Measurements from ENCODE around the gene PCSK4. TPM values are rescaled to one million over a fixed set of nuclear protein-coding genes. Genes with fewer than 3 reads are reported as not detected.
A peak's percentile ranks its signal among the peaks of the same experiment; 100 is the strongest.
"Not testable (repeated sequence)": the region's sequence is repeated elsewhere in the genome, so short reads cannot be mapped to it uniquely, and the experiment has no call there.

The PCSK4 gene
- total RNA-seq, 1 donor from 2014 or later: 4.3 TPM

GRCh38 chr19:1503925-1504773, 14.0 kb upstream of the PCSK4 start:
- intact Hi-C loops (cut with DNase I): no loop called here
- TF ChIP-seq CTCF (IDR thresholded peaks at IDR 0.05): no peak
- Histone ChIP-seq H3K4me3 (no peak overlapping the region), H3K4me1 (peaks cover 7% of the 10 kb centered on the region), H3K27me3 (peaks cover 26% of the 10 kb centered on the region), H3K36me3 (no peaks in the 10 kb centered on the region), H3K27ac (no peak overlapping the region), H3K9me3 (no peaks in the 10 kb centered on the region)
- ATAC-seq (no peak), DNase-seq (no peak)

- Histone ChIP-seq H3K27me3 (peaks cover 26% of the 10 kb centered on the region), H3K4me3 (no peak overlapping the region), H3K27ac (no peak overlapping the region), H3K36me3 (no peaks in the 10 kb centered on the region), H3K4me1 (peaks cover 7% of the 10 kb centered on the region), H3K9me3 (no peaks in the 10 kb centered on the region)
- intact Hi-C loops (cut with DNase I): no loop called here
- ATAC-seq: peak; percentile 45
- TF ChIP-seq CTCF (IDR thresholded peaks at IDR 0.05): peak; percentile 71
- peak; percentile 82 for DNase-seq
These were observed 13.2 kb upstream of the PCSK4 start for GRCh38 chr19:1503089-1503924.

- no peak overlapping the region for H3K4me3 ChIP-seq
- H3K9me3 ChIP-seq: no peaks in the 10 kb centered on the region
- no peak overlapping the region for H3K27ac ChIP-seq
- no peak for ATAC-seq
- intact Hi-C loops (cut with DNase I): no loop called here
- peaks cover 33% of the 10 kb centered on the region for H3K27me3 ChIP-seq
- no peak for DNase-seq
- TF ChIP-seq CTCF (IDR thresholded peaks at IDR 0.05): no peak
- H3K36me3 ChIP-seq: no peaks in the 10 kb centered on the region
- peaks cover 7% of the 10 kb centered on the region for H3K4me1 ChIP-seq
These were observed 12.4 kb upstream of the PCSK4 start for GRCh38 chr19:1502433-1503088.

GRCh38 chr19:1501200-1501595, 11.0 kb upstream of the PCSK4 start:
- intact Hi-C loops (cut with DNase I): no loop called here
- no peak for ATAC-seq
- no peak for TF ChIP-seq CTCF (IDR thresholded peaks at IDR 0.05)
- Histone ChIP-seq H3K27me3 (peaks cover 40% of the 10 kb centered on the region), H3K36me3 (no peaks in the 10 kb centered on the region), H3K9me3 (no peaks in the 10 kb centered on the region), H3K4me3 (no peak overlapping the region), H3K27ac (no peak overlapping the region), H3K4me1 (peaks cover 3% of the 10 kb centered on the region)
- no peak for DNase-seq

GRCh38 chr19:1499231-1499630, 9.1 kb upstream of the PCSK4 start:
- ATAC-seq; intact Hi-C loops (cut with DNase I); DNase-seq: not testable (repeated sequence)

More at GRCh38 chr19:1499231-1499630, 9.1 kb upstream of the PCSK4 start:
- H3K36me3 ChIP-seq, H3K9me3 ChIP-seq, H3K4me1 ChIP-seq, H3K4me3 ChIP-seq, H3K27ac ChIP-seq: not testable (repeated sequence)
- peaks cover 36% of the 10 kb centered on the region for H3K27me3 ChIP-seq

All from upper lobe of right lung (tissue), 1 donor.